HG03159 (cell line): ENCODE data around the gene DSP.
A peak's percentile ranks its signal among the peaks of the same experiment; 100 is the strongest.

ENCODE experiments used
- ATAC-seq: cut with Tn5 transposase; IDR thresholded peaks from one replicate; pipeline ENCODE4 v1.9.1; 2021; ENCODE audit warnings: mild to moderate bottlenecking, moderate library complexity; ENCODE audit not compliant: unreplicated experiment

The DSP gene

DNA sequence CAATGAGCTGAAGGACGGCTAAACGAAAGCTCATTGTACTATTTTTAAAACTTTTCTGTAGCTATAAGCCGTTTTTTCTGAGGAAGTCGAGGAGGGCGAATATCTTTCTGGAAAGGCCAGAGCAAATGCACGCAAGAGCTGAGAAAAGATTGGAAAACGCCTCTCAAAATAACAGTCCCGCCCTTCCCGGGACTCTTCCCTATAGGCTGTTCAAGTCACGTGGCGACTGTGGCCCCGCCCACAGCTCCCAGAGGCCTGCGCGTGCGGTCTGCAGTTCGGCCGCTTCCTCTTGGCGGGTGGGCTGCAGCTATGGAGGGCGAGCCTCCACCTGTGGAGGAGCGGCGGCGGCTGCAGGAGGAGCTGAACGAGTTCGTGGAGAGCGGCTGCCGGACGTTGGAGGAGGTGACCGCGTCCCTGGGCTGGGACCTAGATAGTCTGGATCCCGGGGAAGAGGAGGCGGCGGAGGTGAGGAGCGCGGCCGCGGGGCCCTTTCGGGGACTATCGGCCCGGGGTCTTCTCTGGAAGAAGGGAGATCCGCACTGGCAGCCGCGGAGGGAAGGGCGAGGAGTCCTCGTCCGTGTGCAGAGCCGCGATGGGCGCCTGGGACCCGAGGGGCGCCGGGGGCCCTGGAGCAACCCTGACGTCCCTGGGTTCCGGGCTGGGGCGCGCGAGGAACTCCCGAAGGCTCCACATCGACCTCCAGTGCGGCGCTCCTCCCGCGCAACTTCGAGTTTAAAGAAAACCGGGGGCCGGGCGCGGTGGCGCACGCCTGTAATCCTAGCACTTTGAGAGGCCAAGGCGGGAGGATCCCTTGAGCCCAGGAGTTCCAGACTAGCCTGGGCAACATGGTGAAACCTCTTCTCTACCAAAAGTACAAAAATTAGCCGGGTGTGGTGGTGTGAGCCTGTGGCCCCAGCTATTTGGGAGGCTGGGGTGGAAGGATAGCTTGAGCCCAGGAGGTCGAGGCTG lies 48.8 kb downstream of the DSP start, which contains the start of gene SNRNP48:
Gene SNRNP48 (plus strand): TSS at position 250 of the 969 bp plus-strand sequence. CDS start 60 bp downstream, at position 310.
- peak; percentile 100 for ATAC-seq

DNA sequence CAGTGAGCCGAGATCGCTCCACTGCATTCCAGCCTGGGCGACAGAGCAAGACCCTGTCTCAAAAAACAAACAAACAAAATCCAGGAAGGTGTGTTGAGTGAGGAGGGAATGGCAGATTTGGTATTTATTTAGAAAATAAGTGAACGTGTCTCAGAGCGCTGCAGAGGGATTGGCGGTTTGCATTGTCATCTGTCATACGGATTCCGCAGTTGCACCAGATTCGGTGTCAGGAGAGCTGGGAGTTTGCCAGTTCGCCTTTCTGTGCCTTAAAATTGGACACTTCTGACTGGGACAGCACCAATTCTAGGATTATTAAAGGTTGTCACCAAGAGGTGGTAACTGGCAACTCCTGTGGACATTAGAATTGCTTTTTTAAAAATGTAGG lies 49.4 kb downstream of the DSP start:
- no peak for ATAC-seq

DNA sequence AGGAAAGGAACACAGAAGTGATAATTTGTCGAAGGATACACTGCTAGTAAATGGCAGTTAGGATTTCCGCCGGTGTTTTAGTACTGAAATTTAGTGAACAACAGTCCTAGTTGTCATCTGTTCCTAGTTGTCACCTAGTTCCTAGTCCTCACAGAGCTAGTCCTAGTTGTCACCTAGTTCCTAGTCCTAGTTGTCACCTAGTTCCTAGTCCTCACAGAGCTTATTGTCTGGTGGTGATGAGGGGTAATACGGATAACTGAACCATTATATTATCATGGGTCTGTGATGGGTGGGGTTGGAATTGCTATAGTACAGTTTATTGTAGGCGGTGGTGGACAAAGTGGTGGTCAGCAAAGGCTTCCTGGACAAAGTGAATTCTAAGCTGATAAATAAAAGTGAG lies 50.3 kb downstream of the DSP start:
- ATAC-seq = no peak

DNA sequence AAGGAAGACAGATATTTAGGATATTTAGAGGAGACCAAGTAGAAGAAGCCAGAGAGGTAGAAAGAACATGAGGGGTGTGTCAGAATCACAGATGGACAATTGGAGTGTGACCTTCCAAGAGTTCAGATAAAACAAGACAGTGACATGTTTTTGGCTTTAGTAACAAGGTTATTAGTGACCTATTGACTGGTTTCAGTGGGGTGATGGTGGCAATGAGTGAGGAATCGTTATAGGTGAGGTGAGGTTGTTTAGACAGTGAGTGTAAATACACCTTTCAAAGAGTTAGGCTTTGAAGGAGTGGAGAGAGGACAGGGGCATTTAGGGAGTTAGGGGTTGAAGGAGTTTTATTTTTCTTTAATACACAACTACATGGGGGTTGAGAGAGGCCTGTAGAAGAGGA lies 51.8 kb downstream of the DSP start:
- no peak for ATAC-seq

DNA sequence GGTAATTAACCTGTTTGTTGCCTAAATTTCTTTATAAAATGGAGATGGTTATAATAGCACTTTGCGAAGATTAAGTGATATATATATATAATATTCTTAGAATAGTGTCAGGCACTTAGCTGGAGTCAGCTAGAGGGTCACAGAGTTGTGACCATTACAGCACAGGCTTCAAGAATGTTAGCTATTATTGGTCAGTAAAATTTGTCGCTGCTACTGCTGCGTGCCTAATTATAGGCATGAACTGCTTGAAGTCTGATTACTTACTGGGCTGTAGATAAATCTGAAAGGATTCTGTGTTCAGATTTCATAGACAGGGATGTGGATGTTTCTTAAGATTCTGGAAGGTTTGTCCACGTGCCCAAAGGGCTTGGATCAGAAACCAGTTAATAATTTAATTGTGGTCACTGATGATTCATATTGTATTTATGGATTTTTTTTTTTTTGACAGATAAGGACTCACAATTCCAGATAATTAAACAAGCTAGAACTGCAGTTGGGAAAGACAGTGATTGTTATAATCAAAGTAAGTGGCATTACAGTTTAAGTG lies 53.2 kb downstream of the DSP start:
- no peak for ATAC-seq

DNA sequence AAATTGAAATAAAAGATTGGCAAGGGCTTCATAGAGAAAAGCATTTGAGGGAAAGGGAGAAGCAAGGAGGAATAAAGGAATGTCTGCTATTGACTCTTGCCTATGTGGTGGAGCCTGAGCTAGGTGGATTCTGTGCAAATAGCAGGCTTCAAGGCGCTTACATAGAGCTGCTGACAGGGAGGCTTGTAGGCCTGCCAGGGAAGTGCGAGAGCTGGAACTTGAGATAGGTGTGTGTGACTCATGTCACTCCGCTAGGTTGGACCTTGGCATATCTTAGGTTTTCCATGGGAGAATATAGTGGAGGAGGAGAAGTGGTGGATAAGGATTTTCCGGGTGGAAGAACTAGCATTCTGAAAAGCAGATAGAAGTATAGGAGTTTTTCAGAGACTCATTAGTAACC lies 62.5 kb downstream of the DSP start:
- no peak for ATAC-seq

DNA sequence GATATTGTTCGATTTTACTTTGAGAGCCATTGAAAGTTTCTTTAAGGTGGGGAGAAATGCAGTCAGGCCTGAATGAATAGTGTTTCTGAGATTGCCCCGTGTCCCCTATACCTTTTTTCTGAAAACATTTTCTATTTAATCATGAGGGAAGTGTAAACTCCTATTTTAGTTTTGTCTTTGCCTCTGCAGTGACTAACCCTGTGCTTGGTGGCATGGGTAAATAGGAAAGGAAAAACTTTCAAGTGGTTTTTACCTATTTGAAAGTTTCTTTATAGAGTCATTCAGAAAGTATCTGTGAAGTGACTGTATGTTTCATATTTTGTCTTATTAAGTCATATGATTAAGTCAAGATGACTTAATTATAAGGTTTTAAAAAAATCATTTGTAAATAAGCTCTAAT lies 63.0 kb downstream of the DSP start:
- ATAC-seq = no peak

DNA sequence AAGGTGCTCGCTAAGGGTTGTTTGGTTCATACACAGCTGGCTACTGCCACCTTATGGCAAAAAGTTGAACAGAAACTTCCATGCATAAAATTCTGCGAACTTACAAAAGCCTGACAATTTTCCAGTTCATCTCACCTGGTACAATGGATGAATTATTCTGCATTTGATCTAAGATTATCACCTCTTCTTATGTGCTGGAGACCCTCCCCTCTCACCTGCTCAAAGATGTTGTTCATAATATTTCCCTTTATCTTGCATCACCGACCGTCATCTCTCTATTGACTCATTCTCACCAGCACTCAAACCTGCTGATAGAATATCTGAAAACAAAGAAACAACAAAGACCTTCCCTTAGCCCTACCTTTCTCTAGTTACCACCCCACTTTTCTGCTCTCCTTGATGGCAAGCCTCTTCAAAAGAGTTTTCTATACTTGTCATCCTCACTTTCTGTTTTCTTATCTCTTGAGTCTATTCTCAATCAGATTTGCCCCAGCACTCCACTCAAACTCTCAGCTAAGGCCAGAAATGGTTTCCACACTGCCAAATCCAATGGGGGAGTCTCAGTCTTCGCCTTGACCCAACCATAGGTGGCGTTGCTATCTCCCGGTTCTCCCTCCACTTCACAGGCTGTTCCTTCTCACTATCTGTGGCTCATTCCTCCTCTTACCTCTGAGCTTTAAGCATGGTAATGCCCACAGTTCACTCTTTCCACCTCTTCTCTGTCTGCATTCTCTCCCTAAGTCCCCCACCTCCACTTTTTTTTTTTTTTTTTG lies 74.3 kb downstream of the DSP start:
- ATAC-seq = no peak

DNA sequence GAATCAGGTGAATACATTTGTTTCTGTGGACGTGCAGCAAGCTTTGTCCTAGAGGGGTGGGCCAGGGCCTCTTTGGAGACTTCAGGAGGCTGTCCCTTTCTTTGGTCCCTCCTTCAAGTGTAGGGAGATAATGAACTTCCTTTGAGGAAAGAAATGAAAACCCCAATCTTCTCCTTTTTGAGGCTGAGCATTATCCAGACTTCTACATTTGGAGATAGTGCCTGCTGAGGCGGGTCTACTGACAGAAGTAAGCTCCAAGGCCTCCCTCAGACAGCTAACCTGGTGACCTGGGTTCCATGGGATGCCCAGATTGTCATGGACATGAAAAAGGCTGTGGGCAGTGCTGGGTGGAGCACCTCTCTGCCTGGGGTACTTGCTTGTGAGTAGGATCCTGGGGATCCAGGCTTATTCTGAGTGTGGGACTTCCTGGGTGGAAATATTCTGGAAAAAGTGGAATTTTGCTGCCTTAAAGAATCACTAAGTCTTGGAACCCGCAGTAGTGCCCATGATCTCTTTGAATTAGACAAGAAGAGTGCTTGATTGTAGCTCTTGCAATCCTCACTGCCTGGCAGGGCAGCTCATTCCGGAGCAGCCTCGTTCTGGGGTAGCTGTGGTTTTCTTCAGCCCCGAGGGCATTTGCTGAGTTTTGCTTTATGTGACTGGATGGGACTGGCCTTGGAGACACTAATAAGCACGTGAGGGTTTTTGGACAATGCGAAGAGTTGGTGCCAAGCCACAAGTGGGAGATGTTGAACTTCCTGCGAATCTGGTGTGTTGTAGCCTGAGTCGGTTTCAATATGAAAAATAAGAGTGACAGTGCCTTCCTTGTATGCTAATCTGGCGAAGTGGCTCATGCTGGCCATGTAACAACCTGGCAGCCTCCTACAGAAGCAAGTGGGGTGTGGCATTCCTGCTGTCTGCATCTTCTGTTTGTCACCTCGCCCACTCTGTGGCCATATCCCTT lies 76.6 kb downstream of the DSP start:
- ATAC-seq = peak; percentile 70

DNA sequence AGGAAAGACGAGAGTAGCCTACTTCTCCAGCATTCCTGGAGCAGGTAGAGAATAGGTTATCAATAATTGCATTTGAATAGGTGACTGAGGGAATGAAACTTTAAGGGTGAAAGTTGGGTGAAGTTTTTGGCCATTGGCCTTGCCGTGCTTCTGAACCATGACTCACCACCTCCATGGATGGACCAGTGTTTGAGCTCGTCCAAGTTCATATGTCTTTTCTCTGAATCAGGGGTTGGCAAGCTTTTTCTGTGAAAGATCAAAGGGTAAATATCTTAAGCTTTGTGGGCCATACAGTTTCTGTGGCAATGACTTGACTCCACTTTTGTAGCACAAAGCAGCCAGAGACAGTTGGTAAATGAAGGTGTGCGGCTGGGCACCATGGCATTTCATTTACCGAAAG lies 80.3 kb downstream of the DSP start:
- ATAC-seq = no peak

DNA sequence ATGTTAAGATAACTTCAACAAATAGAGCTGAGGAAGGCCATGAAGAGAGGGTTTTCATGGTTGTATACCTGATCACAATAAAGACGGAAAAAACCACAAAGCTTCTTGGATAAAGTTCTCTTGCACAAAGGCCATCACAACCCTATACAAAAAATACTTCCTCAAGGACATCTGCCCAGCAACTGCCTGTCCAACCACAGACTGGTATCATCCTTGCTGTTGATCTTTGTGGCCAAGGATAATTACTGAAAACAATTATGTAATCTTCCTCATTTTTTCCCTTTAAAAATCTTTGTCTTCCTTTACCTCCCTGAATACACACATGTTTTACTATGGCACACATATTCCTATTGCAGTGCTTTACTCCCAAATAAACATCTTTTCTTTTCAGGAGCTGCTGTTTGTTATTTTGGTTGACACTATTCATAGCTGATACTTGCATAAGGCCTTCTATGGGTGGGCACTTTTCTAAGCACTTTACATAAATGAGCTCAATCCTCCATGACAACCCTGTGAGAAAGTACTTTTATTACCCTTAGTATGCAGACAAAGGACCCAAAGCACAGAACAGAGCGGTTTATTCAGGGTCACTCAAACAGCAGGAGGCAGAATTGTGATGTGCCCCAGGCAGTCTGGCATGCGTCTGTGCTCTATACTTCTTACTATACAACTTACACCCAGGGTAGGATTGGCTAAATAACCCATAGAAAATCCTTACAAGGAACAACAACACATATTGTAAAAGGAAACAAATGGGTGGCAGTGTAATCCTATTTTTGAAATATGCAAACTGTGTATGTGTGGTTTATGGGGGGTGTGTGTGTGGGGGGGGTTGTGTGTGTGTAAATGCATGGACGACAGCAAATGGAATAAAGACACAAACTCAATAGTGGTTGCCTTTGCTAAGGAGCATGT lies 83.6 kb downstream of the DSP start:
- ATAC-seq = no peak

DNA sequence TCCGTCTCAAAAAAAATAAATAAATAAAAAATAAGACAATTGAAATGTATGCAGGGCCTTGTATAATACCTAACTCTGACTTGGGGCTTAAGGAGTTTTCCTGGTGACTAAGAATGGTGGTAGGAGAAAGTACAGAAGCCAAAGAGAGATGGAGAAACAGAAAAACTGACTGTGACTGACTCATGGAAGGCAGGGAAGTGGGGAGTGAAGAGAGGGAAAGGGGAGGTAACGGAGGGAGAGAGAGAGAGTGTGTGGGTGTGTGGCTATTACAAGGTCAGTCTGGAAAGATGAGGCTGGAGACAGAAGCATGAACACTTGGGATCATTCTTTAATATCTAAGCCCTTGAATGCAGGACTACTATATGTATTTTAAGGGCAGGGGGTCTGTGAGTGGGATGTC lies 87.0 kb downstream of the DSP start:
- no peak for ATAC-seq

DNA sequence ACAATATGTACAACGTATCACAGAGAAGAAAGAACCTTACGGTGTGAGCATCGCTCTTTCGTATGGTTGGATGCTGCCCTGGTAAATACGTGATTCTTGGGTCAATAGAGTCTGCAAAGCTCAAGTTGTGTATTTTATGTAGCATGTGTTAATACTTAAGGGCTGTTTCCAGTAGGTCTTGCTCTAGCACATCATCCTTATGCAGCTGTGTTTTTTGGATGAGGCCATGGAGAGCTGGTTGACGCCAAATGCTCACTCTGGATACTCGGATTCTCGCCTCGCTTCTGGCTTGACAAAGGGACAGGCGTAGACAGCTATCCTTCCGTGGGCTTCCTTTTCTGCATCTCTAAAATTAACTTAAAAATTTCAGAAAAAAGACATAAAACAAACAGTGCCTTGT lies 87.4 kb downstream of the DSP start:
- ATAC-seq = no peak

DNA sequence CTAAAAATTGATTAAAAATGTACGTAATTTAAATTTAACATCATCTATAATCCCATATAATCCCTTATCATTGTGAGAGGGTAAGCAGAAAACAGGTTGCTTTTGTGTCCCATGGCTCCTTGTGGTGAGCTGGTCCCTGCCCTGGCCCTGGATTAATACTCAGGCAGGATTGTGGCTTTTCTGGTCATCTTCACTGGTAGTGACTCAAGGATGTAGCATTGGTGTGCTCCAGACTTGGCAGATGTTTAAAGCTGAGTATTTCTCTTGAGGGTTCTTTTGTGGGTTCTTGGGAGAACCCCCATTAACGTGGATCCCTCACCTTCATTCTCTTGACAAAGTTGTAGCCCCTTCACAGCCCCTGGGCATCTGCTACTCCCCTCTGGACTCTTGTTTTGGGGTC lies 87.8 kb downstream of the DSP start:
- no peak for ATAC-seq

DNA sequence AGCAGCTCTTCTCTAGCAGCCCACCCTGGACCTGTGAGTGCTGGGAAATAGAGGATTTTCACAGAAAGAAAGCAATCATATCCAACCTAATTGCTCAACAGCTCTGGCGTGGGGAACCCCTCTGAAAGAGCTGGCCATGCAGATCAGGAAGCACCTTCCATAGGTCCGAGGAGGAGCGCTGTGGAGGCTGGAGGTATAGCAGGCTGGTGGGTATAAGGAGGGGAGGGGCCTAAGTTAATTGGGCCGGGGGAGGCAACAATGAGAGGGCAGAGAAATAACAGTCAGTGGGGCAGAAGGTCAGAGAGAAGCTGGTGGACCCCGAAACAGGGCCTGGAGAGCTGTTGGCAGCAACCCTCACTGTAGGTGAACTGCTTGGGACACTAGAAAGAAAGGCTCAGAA lies 89.3 kb downstream of the DSP start:
- ATAC-seq = no peak

DNA sequence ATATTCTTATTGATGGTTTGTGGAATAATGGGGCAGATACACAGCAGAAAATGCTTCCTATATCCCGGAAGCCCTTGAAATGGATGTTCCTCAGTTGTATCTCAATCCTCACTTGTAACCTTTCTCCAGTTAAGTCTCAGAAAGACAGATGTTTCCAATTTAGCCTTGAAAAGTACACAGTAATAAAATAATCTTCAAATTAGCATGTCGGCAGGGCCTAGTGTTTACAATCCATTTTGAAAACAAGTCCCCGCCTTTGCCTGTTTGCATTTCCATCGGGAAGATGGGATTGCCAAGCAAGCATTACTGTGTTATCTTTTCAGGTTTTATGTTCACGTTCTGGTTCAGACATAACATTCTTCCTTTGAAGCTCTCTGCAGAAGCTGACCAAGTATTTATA lies 90.0 kb downstream of the DSP start:
- no peak for ATAC-seq

DNA sequence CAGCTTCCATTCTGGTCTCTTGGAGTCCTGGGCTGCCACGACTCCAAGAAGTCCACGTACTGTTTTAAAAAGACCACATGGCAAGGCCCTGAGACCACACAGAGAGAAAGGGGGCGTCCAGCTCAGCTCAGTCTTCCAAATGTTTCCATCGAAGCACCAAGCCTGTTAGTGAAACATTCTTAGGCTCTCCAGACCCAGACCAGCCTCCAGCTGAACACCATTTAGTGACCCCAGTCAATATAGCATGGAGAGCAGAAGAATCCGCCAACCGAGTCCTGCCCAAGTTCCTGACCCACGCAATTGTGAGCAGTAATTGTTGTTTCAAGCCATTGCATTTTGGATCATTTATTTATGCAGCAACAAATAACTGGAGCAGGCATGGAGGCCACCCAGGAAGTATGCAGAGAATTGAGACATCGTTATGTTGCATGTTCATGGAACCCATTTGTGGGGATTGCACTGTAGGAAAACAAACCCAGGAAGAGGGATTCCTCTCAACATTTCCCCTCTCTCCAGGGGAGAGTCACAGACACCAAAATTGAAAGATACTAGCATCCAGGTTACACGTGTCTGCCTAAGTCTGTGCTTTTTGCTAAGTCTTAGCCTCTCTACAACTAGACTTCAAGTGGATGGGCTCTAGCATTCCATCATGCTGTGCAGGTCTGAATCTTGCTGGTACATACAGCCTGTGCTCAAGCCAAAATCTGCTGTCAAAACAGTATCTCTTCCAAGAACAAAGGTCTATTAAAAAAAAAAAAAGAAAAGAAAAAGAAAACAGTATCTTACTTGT lies 91.2 kb downstream of the DSP start:
- no peak for ATAC-seq

DNA sequence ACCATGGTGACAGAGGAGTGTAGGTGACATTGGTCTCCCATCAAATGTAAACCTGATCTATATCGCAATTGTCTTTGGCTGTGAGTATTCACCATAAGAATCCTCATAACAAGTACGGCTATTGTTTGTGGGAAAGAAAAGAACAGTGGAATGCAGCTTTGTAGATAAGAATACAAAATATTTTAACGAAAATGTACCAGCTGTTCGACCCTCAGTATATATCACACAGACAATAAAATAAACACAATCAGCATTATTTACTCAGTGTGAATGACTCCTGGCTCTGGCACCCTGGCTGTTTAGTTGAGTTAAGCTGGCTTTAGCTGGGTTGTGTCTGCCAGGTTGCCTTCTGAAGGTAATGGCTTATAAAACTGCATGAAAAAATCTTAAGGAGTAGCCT lies 91.9 kb downstream of the DSP start:
- ATAC-seq = no peak

DNA sequence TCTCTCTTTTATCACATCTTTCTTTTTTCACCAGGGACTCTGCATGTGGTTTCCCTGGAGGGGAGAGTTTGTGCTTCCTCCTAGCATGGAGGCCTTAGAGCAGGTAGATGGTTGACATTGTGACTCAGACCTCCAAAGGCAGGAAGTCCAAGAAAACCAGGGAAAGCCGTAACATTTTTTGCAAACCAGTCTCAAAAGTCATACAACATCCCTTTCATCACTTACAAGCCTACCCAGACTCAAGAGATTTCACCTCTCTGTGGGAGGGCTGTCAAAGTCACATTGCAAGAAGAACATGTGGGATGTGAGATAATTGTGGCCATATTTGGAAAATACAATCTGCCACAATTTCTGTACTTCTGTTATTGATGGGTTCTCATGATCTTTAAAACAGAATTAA lies 94.7 kb downstream of the DSP start:
- no peak for ATAC-seq
